Measurements from ENCODE around the gene PPP6R2. TPM values are rescaled to one million over a fixed set of nuclear protein-coding genes. Genes with fewer than 3 reads are reported as not detected.

PPP6R2 gene
- total RNA-seq, 1 experiment from 2014 or later: 49.2 TPM

GRCh38 chr22:50314455-50315288 is 28.5 kb upstream of the PPP6R2 start:
- no peak overlapping the region for H2AFZ ChIP-seq

DNA sequence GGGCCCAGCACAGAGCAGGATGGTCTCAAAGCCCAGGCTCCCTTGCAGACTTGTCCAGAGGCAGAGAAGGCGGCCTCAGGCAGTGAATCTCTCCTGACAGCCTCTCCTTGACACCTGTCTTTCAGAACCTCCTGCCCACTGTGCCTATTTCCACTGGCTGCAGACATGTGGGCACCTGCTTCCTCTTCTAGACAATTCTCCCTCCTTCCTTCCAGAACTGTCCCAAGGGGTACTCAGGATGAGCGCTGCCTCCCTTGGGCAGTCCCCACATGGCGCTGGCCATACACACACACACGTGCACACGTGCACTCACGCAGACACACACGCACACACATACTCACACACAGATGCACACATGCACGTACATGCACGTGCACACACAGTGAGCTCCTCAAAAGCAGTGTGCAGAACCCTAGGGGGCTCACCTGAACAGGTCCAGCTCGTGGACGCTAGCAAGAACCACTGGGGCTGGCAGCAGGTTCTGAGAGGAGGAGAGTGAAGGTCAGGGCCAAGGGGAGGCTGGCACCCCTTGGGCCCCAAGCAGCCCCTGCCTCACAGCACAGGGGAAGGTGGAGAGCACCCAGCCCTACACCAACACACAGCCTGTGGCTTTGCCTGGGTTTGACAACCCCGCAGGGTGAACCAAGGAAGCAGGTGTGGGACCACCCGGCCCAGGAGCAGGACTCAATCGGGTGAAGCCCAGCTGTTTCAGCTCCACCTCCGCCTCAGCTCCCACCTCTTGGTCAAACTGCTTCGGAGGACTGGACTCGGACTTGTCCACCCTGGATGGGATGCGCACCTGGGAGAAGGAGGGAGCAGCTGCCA is 27.6 kb upstream of the PPP6R2 start:
- H3K4me2 ChIP-seq: no peak overlapping the region
- no peak overlapping the region for H2AFZ ChIP-seq
- no peaks in the 10 kb centered on the region for H3K36me3 ChIP-seq (ENCODE audit: low read depth)
- no peak for TF ChIP-seq EZH2 (IDR thresholded peaks at IDR 0.05; ENCODE audit: low read depth)
- no peak overlapping the region for H3K27ac ChIP-seq
- H3F3A ChIP-seq (ENCODE audit: insufficient read depth, low read depth): peaks cover 13% of the 10 kb centered on the region; the same call in 1 of the 2 replicates
- no peaks in the 10 kb centered on the region for H3K9me3 ChIP-seq (ENCODE audit: insufficient read depth, low read depth)
- no peaks in the 10 kb centered on the region for H3K79me2 ChIP-seq (ENCODE audit: low read depth)
- intact Hi-C loops (cut with micrococcal nuclease; ENCODE audit: unreplicated experiment): no loop called here
- H3K4me1 ChIP-seq (replicated peaks; ENCODE audit: insufficient read depth): peaks cover 13% of the 10 kb centered on the region
- no peak for DNase-seq
- ChIA-PET POLR2A (ENCODE audit: unreplicated experiment) (no interaction called here), CTCF (no interaction called here)
- H3K9me2 ChIP-seq (ENCODE audit: insufficient read depth): no peaks in the 10 kb centered on the region
- H4K20me1 ChIP-seq (ENCODE audit: insufficient read depth): no peaks in the 10 kb centered on the region; the same call in 1 of the 2 replicates
- no peaks in the 10 kb centered on the region for H3K27me3 ChIP-seq (ENCODE audit: insufficient read depth, low read depth)
- no peak overlapping the region for H3K4me3 ChIP-seq
- no TSS peak for BruUV-seq (replicated peaks)

More at GRCh38 chr22:50314455-50315288, 28.5 kb upstream of the PPP6R2 start:
- no peak for TF ChIP-seq EZH2 (IDR thresholded peaks at IDR 0.05; ENCODE audit: low read depth)
- TF ChIP-seq, protein P1, sequence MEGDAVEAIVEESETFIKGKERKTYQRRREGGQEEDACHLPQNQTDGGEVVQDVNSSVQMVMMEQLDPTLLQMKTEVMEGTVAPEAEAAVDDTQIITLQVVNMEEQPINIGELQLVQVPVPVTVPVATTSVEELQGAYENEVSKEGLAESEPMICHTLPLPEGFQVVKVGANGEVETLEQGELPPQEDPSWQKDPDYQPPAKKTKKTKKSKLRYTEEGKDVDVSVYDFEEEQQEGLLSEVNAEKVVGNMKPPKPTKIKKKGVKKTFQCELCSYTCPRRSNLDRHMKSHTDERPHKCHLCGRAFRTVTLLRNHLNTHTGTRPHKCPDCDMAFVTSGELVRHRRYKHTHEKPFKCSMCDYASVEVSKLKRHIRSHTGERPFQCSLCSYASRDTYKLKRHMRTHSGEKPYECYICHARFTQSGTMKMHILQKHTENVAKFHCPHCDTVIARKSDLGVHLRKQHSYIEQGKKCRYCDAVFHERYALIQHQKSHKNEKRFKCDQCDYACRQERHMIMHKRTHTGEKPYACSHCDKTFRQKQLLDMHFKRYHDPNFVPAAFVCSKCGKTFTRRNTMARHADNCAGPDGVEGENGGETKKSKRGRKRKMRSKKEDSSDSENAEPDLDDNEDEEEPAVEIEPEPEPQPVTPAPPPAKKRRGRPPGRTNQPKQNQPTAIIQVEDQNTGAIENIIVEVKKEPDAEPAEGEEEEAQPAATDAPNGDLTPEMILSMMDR (conservative IDR thresholded peaks at IDR 0.05): no peak
- intact Hi-C loops (cut with micrococcal nuclease; ENCODE audit: unreplicated experiment): no loop called here
- no peaks in the 10 kb centered on the region for H3K36me3 ChIP-seq (ENCODE audit: low read depth)
- no TSS peak for BruUV-seq (replicated peaks)
- no peak overlapping the region for H3K4me2 ChIP-seq
- no peak overlapping the region for H3K4me3 ChIP-seq
- H3F3A ChIP-seq (ENCODE audit: insufficient read depth, low read depth): peaks cover 18% of the 10 kb centered on the region; the same call in 1 of the 2 replicates
- H3K27ac ChIP-seq: no peak overlapping the region
- peaks cover 13% of the 10 kb centered on the region for H3K4me1 ChIP-seq (replicated peaks; ENCODE audit: insufficient read depth)
- H3K79me2 ChIP-seq (ENCODE audit: low read depth): no peaks in the 10 kb centered on the region
- ChIA-PET POLR2A (ENCODE audit: unreplicated experiment) (interaction anchor here (0.6 to 0.8 kb wide), 2 partner anchors 27 to 52 kb away, joined by 3 to 4 read pairs; no protein-coding TSS in a partner anchor), CTCF (no interaction called here)
- H3K27me3 ChIP-seq (ENCODE audit: insufficient read depth, low read depth): no peaks in the 10 kb centered on the region
- peak in 1 of 2 experiments; percentile 31 for DNase-seq
- no peaks in the 10 kb centered on the region for H3K9me2 ChIP-seq (ENCODE audit: insufficient read depth)
- no peaks in the 10 kb centered on the region; the same call in 1 of the 2 replicates for H4K20me1 ChIP-seq (ENCODE audit: insufficient read depth)
- H3K9me3 ChIP-seq (ENCODE audit: insufficient read depth, low read depth): no peaks in the 10 kb centered on the region

GRCh38 chr22:50316114-50317065 is 26.7 kb upstream of the PPP6R2 start:
- Histone ChIP-seq H3K27ac (no peak overlapping the region), H3K36me3 (ENCODE audit: low read depth) (no peaks in the 10 kb centered on the region), H3K4me3 (no peak overlapping the region), H2AFZ (no peak overlapping the region), H3K9me3 (ENCODE audit: insufficient read depth, low read depth) (no peaks in the 10 kb centered on the region), H3K9me2 (ENCODE audit: insufficient read depth) (no peaks in the 10 kb centered on the region), H3K79me2 (ENCODE audit: low read depth) (no peaks in the 10 kb centered on the region), H3K27me3 (ENCODE audit: insufficient read depth, low read depth) (no peaks in the 10 kb centered on the region), H3F3A (ENCODE audit: insufficient read depth, low read depth) (peaks cover 12% of the 10 kb centered on the region; the same call in 1 of the 2 replicates), H4K20me1 (ENCODE audit: insufficient read depth) (no peaks in the 10 kb centered on the region; the same call in 1 of the 2 replicates), H3K4me2 (no peak overlapping the region), H3K4me1 (replicated peaks; ENCODE audit: insufficient read depth) (peaks cover 13% of the 10 kb centered on the region)
- ChIA-PET CTCF (no interaction called here), POLR2A (ENCODE audit: unreplicated experiment) (no interaction called here)
- BruUV-seq (replicated peaks): no TSS peak
- TF ChIP-seq, protein P1 (conservative IDR thresholded peaks at IDR 0.05): no peak
- TF ChIP-seq EZH2 (IDR thresholded peaks at IDR 0.05; ENCODE audit: low read depth): no peak
- DNase-seq: no peak
- intact Hi-C loops (cut with micrococcal nuclease; ENCODE audit: unreplicated experiment): no loop called here
